ENCODE measurements around the gene GCGR. TPM values are rescaled to one million over a fixed set of nuclear protein-coding genes. Genes with fewer than 3 reads are reported as not detected.

Gene GCGR
- total RNA-seq, 1 experiment from 2014 or later = 1.6 TPM

DNA sequence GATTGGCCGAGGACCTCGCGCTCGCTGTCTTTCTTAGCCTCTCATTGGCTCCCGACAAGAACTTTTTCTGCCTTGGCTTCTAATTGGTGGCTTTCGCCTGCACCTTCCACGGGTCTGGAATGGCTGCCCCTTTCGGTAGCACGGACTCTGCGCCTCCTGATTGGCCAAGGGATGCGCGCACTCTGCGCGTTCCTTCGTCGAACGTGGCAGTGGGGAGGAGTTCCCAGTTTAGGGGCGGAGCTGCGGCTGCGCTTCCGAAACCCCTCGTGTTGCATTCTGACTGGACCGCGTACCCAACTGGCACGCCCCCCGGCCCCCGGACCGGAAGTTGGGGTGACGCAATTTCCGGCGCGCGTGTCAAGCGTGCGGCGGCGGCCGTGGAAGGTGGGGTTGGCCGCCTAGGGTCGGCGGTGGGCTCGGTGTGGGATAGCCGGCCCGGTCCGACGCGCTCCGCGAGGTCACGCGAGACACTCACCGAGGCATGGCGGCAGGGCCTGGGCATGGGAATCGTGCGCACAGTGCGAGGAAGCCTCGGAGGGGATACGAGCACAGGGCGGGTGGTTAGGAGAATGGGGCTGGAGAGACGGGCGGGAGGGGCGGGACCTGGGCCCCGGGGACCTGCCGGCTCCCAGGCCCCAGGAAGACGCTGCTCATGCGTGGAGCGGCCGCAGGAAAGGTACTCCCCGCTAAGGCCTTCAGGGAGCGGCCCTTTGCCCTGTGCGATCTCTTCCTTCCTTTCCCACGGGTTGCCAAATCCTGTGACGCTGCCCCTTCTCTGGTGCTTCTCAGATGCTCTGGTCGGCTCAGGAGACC lies 57.0 kb downstream of the GCGR start:
- Histone ChIP-seq H3K9me3 (ENCODE audit: control insufficient read depth, insufficient read depth, low read depth, low read length) (no peaks in the 10 kb centered on the region), H3K4me3 (ENCODE audit: low read depth in 2 of 2, low read length in 2 of 2) (peak overlapping the region; percentile 83 to 99), H3K36me3 (ENCODE audit: control insufficient read depth, insufficient read depth, low read length) (peaks cover 5% of the 10 kb centered on the region; the same call in 1 of the 2 replicates), H3K27me3 (ENCODE audit: control insufficient read depth, insufficient read depth, low read length) (no peaks in the 10 kb centered on the region), H3K4me1 (ENCODE audit: control insufficient read depth, insufficient read depth, low read length) (peaks cover 32% of the 10 kb centered on the region), H3K27ac (ENCODE audit: low read length) (peak overlapping the region; percentile 95)
- in situ Hi-C loops (cut with HindIII; ENCODE audit: low pct_unique_long_range_greater_than_20kb, low sequenced_read_pairs) (no loop called here), intact Hi-C loops (cut with micrococcal nuclease; ENCODE audit: unreplicated experiment) (loop anchor here (10.0 kb wide), 1 partner anchor 164 kb away; the partner anchor contains the start of genes CENPX and LRRC45)
- TF ChIP-seq POLR2AphosphoS5 (IDR thresholded peaks at IDR 0.05; ENCODE audit: low read depth, low read length) (peak; percentile 96), SIN3A (IDR thresholded peaks at IDR 0.05; ENCODE audit: borderline replicate concordance, insufficient read depth, low read depth, low read length) (peak; percentile 92)
- TF ChIP-seq, protein P1, sequence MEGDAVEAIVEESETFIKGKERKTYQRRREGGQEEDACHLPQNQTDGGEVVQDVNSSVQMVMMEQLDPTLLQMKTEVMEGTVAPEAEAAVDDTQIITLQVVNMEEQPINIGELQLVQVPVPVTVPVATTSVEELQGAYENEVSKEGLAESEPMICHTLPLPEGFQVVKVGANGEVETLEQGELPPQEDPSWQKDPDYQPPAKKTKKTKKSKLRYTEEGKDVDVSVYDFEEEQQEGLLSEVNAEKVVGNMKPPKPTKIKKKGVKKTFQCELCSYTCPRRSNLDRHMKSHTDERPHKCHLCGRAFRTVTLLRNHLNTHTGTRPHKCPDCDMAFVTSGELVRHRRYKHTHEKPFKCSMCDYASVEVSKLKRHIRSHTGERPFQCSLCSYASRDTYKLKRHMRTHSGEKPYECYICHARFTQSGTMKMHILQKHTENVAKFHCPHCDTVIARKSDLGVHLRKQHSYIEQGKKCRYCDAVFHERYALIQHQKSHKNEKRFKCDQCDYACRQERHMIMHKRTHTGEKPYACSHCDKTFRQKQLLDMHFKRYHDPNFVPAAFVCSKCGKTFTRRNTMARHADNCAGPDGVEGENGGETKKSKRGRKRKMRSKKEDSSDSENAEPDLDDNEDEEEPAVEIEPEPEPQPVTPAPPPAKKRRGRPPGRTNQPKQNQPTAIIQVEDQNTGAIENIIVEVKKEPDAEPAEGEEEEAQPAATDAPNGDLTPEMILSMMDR (IDR thresholded peaks at IDR 0.05) = no peak
- TF ChIP-seq, protein P2, sequence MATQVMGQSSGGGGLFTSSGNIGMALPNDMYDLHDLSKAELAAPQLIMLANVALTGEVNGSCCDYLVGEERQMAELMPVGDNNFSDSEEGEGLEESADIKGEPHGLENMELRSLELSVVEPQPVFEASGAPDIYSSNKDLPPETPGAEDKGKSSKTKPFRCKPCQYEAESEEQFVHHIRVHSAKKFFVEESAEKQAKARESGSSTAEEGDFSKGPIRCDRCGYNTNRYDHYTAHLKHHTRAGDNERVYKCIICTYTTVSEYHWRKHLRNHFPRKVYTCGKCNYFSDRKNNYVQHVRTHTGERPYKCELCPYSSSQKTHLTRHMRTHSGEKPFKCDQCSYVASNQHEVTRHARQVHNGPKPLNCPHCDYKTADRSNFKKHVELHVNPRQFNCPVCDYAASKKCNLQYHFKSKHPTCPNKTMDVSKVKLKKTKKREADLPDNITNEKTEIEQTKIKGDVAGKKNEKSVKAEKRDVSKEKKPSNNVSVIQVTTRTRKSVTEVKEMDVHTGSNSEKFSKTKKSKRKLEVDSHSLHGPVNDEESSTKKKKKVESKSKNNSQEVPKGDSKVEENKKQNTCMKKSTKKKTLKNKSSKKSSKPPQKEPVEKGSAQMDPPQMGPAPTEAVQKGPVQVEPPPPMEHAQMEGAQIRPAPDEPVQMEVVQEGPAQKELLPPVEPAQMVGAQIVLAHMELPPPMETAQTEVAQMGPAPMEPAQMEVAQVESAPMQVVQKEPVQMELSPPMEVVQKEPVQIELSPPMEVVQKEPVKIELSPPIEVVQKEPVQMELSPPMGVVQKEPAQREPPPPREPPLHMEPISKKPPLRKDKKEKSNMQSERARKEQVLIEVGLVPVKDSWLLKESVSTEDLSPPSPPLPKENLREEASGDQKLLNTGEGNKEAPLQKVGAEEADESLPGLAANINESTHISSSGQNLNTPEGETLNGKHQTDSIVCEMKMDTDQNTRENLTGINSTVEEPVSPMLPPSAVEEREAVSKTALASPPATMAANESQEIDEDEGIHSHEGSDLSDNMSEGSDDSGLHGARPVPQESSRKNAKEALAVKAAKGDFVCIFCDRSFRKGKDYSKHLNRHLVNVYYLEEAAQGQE (IDR thresholded peaks at IDR 0.05; ENCODE audit: insufficient read depth in 1 of 2, low read depth in 2 of 2, low read length in 1 of 2) = peak in 1 of 2 experiments; percentile 59; a peak in 1 of 4 replicates
- POLR2A ChIA-PET = interaction anchor here (0.6 to 0.7 kb wide), 3 partner anchors 35 to 158 kb away, joined by 3 read pairs; no protein-coding TSS in a partner anchor
- ATAC-seq = peak; percentile 94
- DNase-seq (ENCODE audit: low read depth, low spot score) = peak; percentile 99
- BruUV-seq (replicated peaks) = TSS peak; percentile 82
- CTCF ChIA-PET = no interaction called here

DNA sequence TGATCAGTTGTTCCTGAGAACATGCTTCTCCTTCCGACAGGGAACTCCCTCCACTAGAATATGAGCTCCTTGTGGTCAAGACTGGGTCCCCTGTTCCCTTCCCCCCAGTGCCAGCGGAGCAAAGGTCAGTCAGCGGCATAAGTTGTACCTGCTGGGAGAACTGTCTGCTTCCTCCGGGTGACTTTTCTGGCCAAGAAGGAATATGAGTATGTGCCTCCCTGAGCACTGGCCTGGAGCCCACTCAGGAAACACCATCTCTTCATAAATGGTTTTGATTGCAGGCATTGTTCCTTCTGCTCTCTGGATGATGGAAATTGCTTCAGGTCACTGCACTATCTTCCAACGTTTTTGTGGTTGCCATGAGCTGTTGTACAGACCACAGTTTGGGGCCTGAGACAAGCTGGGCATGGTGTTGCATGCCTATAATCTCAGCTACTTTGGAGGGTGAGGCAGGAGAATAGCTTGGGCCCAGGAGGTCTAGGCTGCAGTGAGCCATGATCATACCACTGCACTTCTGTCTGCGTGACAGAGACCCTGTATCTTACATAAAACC lies 59.2 kb downstream of the GCGR start:
- peaks cover 3% of the 10 kb centered on the region; the same call in 1 of the 2 replicates for H3K36me3 ChIP-seq (ENCODE audit: control insufficient read depth, insufficient read depth, low read length)

More for the DNA sequence above, 59.2 kb downstream of the GCGR start:
- no peaks in the 10 kb centered on the region for H3K27me3 ChIP-seq (ENCODE audit: control insufficient read depth, insufficient read depth, low read length)
- ATAC-seq = no peak
- DNase-seq (ENCODE audit: low read depth, low spot score) = no peak
- POLR2A ChIA-PET = interaction anchor here (0.6 kb wide), 1 partner anchor 128 kb away, joined by 5 read pairs; no protein-coding TSS in a partner anchor
- no peaks in the 10 kb centered on the region for H3K9me3 ChIP-seq (ENCODE audit: control insufficient read depth, insufficient read depth, low read depth, low read length)
- intact Hi-C loops (cut with micrococcal nuclease; ENCODE audit: unreplicated experiment) = loop anchor here (10.0 kb wide), 1 partner anchor 162 kb away; the partner anchor contains the start of genes CENPX and LRRC45
- peak overlapping the region; percentile 55 for H3K27ac ChIP-seq (ENCODE audit: low read length)
- in situ Hi-C loops (cut with HindIII; ENCODE audit: low pct_unique_long_range_greater_than_20kb, low sequenced_read_pairs) = no loop called here
- CTCF ChIA-PET = no interaction called here
- peak overlapping the region in 1 of 2 experiments; percentile 0; a peak in 1 of 4 replicates for H3K4me3 ChIP-seq (ENCODE audit: low read depth in 2 of 2, low read length in 2 of 2)
- TF ChIP-seq, protein P1 (IDR thresholded peaks at IDR 0.05) = no peak
- TF ChIP-seq SIN3A (IDR thresholded peaks at IDR 0.05; ENCODE audit: borderline replicate concordance, insufficient read depth, low read depth, low read length) (no peak), POLR2AphosphoS5 (IDR thresholded peaks at IDR 0.05; ENCODE audit: low read depth, low read length) (no peak), TCF7L2 (IDR thresholded peaks at IDR 0.05; ENCODE audit: low read depth, low read length) (no peak)
- TF ChIP-seq, protein P2 (IDR thresholded peaks at IDR 0.05; ENCODE audit: insufficient read depth in 1 of 2, low read depth in 2 of 2, low read length in 1 of 2) = no peak
- no TSS peak for BruUV-seq (replicated peaks)
- peaks cover 54% of the 10 kb centered on the region for H3K4me1 ChIP-seq (ENCODE audit: control insufficient read depth, insufficient read depth, low read length)

Data from Panc1 (cell line).